Lower leg skin (tissue), 4 donors: ENCODE data around the gene KTI12. TPM values are rescaled to one million over a fixed set of nuclear protein-coding genes. Genes with fewer than 3 reads are reported as not detected.
"Not testable (repeated sequence)": the region's sequence is repeated elsewhere in the genome, so short reads cannot be mapped to it uniquely, and the experiment has no call there.

Experiments
- DNase-seq, 2 donors: peaks; one replicate each; pipeline ENCODE4 v3.0.0-alpha.2; 2019; ENCODE audit warnings: low spot score in 2 of 2
- H3K4me3 ChIP-seq: fragments of 200-600 bp; sonication (generic); 2 replicates; pipeline ENCODE4 v1.5.1; 2017; ENCODE audit warnings: mild to moderate bottlenecking, low read depth; ENCODE audit not compliant: poor library complexity, severe bottlenecking
- POLR2A ChIP-seq, 2 donors: fragments of 450-650 bp; IDR thresholded peaks; one replicate each; pipeline ENCODE4 v1.6.1; 2016 to 2017; ENCODE audit warnings: antibody characterized with exemption in 2 of 2, mild to moderate bottlenecking in 1 of 2, moderate library complexity in 1 of 2
- WGBS, 2 donors: methylation state at CpG; one replicate each; pipeline ENCODE4 v1.1.5; 2018; 5-methylcytosine and 5-hydroxymethylcytosine counted together
- intact Hi-C: fragments of 100-400 bp; cut with DNase I; formaldehyde crosslinking; loops from one replicate; pipeline ENCODE4 v1.15.0; 2023; ENCODE audit warnings: low total_unique reads
- total RNA-seq, 4 donors: library from RNA; depleted of rRNA; stranded (reverse); fragments of >200 nt; gene quantifications; one replicate each; pipeline ENCODE4 v1.1.0, GENCODE V29; 2016
- TF ChIP-seq, protein P1 (sequence below), 3 donors: fragments of 450-650 bp; IDR thresholded peaks; one replicate each; pipeline ENCODE4 v1.5.1; 2016; ENCODE audit warnings: antibody characterized with exemption in 3 of 3, mild to moderate bottlenecking in 3 of 3, moderate library complexity in 2 of 3

KTI12 gene
- total RNA-seq, 4 donors from 2014 or later, result 6.8 to 8.7 (median 7.1) TPM

DNA sequence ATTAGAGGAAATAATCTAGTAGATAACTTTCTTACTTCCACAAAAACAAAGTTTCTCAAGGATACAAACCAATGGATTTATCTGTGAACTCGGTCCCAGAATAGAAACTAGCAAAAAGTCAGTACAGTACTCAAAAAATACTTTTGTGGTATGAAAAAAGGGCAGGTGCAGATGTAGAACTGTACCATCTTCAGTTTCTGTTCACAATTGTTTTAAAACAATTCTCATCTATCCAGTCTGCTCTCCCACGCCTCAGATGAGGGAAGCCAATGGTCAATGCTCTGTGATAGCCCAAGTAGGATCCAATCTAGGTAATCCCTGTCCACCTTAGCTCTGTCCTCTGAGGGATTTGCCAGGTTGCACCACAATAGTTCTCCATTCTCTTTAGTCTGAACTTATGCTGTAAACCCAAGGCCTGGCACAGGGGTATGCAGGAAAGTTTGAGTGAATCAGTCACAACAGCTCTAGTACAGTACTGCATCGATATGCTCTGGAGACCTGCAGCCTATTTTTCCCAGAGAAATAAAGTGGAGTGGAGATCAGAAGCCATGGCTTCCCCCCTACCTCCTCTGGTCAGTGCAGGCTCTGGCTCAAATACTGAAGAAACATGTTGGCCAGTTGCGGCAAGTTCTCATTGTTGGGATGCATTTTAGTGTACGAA, 1.4 kb downstream of the KTI12 start:
- no peak for TF ChIP-seq POLR2A (IDR thresholded peaks at IDR 0.05)
- TF ChIP-seq, protein P1, sequence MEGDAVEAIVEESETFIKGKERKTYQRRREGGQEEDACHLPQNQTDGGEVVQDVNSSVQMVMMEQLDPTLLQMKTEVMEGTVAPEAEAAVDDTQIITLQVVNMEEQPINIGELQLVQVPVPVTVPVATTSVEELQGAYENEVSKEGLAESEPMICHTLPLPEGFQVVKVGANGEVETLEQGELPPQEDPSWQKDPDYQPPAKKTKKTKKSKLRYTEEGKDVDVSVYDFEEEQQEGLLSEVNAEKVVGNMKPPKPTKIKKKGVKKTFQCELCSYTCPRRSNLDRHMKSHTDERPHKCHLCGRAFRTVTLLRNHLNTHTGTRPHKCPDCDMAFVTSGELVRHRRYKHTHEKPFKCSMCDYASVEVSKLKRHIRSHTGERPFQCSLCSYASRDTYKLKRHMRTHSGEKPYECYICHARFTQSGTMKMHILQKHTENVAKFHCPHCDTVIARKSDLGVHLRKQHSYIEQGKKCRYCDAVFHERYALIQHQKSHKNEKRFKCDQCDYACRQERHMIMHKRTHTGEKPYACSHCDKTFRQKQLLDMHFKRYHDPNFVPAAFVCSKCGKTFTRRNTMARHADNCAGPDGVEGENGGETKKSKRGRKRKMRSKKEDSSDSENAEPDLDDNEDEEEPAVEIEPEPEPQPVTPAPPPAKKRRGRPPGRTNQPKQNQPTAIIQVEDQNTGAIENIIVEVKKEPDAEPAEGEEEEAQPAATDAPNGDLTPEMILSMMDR (IDR thresholded peaks at IDR 0.05), result no peak
- H3K4me3 ChIP-seq, result no peak overlapping the region
- 58 to 66% methylated on average over 5 of the region's 5 CpGs for WGBS, 2 donors
- DNase-seq, result no peak
- intact Hi-C loops, result no loop called here

DNA sequence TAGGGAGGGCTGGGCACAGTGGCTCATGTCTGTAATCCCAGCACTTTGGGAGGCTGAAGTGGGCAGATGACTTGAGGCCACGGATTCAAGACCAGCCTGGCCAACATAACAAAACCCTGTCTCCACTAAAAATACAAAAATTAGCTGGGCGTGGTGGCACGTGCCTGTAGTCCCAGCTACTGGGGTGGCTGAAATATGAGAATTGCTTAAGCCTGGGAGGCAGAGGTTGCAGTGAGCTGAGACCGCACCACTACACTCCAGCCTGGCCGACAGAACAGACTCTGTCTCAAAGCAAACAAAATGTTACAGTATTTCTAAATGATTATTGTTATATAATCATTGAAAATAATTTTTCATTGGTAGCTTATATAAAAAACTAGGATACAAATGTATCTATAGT, 4.8 kb downstream of the KTI12 start:
- intact Hi-C loops, DNase-seq: not testable (repeated sequence)

DNA sequence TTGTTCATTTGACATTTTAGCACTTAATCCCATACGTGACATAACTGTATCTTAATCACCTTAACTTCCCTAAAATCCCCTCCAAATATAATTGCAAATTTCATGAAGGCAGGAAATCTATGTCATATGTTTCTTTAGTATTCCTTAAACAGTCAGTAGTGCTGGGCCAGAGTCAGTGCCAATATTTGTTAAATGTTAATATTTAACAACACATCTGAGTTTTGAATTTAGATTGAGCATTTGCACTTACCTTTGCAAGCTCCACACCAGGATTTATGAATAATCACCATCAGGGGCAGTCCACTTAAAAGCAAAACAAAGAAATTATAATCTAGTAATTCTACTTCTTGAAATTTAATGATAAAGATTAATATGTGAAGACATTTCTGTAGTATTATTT, 5.3 kb downstream of the KTI12 start:
- no peak for TF ChIP-seq POLR2A (IDR thresholded peaks at IDR 0.05)
- TF ChIP-seq, protein P1 (IDR thresholded peaks at IDR 0.05), result no peak
- WGBS, 2 donors, result 90 to 94% methylated on average over 1 of the region's 1 CpG
- DNase-seq, result no peak
- intact Hi-C loops, result no loop called here
- no peak overlapping the region for H3K4me3 ChIP-seq

More for the DNA sequence above, 4.8 kb downstream of the KTI12 start:
- 87 to 88% methylated on average over 5 of the region's 5 CpGs for WGBS, 2 donors
- H3K4me3 ChIP-seq, result not testable (repeated sequence)

DNA sequence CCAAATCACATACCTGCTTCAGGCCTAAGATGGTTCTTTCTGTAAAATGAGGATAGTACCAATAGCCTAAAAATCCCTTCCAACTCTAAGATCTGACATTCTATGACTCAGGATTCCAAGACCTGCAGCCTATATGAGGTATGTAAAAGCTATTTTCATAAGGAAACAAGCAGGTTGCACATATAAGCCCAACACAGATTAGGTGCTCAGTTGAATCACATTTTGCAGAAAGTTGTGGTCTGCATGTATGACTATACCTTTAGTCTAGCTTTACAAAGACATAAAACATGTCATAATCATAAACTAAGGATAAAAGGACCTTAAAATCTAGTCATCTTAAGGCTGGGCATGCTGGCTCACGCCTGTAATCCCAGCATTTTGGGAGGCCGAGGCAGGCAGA, 7.3 kb downstream of the KTI12 start:
- TF ChIP-seq, protein P1 (IDR thresholded peaks at IDR 0.05), result no peak
- no peak for TF ChIP-seq POLR2A (IDR thresholded peaks at IDR 0.05)
- DNase-seq, result no peak
- WGBS, 2 donors, result 97 to 100% methylated on average over 2 of the region's 2 CpGs
- intact Hi-C loops, result no loop called here
- no peak overlapping the region for H3K4me3 ChIP-seq

DNA sequence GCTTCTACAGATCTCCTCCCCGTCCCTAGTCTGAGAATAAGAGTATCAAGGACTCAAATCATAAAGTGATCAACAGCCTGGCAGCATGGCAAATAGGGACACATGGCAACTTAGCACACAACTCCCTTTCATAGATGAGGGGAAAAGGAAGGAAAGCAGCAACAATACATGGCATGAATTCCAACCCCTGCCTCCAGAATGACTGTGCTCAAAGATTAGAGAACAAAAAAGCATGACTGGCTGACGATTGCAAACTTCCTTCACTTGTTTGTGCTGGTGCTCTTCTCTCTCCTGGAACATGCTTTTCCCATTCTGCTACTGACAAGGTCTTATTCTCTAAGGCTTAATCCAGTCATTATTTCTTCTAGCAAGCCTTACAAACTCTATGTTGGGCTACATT, 11.5 kb downstream of the KTI12 start:
- WGBS, 2 donors, result 83 to 84% methylated on average over 2 of the region's 2 CpGs
- no peak for TF ChIP-seq POLR2A (IDR thresholded peaks at IDR 0.05)
- TF ChIP-seq, protein P1 (IDR thresholded peaks at IDR 0.05), result no peak
- DNase-seq, result no peak
- intact Hi-C loops, result no loop called here
- no peak overlapping the region for H3K4me3 ChIP-seq

DNA sequence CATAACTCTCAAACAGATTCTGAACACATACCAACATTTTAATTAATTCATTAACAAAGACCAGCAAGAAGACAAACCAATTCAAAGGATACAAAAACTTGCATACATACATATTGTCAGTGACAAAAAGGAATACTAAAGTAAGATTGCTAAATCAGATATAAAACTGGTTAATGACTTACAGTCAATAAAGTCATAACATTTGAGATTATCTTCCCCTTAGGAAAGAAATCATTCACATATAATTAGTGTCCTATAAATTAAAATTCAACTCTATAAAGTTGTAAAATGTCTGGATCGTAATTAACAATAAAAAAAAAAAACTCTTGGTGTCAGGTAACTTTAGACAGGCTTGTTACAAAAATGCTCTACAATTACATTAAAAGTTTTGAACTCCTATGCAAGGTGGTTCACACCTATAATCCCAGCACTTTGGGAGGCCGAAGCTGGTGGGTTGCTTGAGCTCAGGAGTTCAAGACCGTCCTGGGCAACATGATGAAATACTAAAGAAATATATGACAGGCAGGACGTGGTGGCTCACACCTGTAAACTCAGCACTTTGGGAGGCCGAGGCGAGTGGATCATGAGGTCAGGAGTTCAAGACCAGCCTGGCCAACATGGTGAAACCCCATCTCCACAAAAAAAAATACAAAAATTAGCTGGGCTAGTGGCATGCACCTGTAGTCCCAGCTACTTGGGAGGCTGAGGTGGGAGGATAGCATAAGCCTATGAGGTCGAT, 25.4 kb downstream of the KTI12 start:
- H3K4me3 ChIP-seq, result no peak overlapping the region
- 80 to 84% methylated on average over 7 of the region's 7 CpGs for WGBS, 2 donors
- DNase-seq, result no peak
- TF ChIP-seq POLR2A (IDR thresholded peaks at IDR 0.05), result no peak
- TF ChIP-seq, protein P1 (IDR thresholded peaks at IDR 0.05), result no peak
- intact Hi-C loops, result no loop called here
